Left lung (tissue), 10 donors: Measurements from ENCODE around the gene FCER2. TPM values are rescaled to one million over a fixed set of nuclear protein-coding genes. Genes with fewer than 3 reads are reported as not detected.

ENCODE experiments used
- ATAC-seq: fragments of 200-7000 bp; cut with Tn5 transposase; one replicate; pipeline ENCODE4 v1.9.1; 2020; ENCODE audit warnings: moderate library complexity
- DNase-seq, 4 donors: peaks; one replicate each; pipeline ENCODE4 v3.0.0-alpha.2; 2013 to 2020
- H3K27ac ChIP-seq, 2 donors: fragments of 200-600 bp; sonication (generic) in 1 of 2; one replicate each; pipeline versions ENCODE4 v1.5.0 to v1.8.0; 2020 to 2021
- H3K27me3 ChIP-seq, 2 donors: fragments of 200-600 bp; sonication (generic) in 1 of 2; one replicate each; pipeline versions ENCODE4 v1.5.0 to v1.8.0; 2020 to 2021
- H3K36me3 ChIP-seq, 2 donors: fragments of 200-600 bp; sonication (generic) in 1 of 2; one replicate each; pipeline versions ENCODE4 v1.5.0 to v1.8.0; 2020 to 2021
- H3K4me1 ChIP-seq, 2 donors: fragments of 200-600 bp; one replicate each; pipeline ENCODE4 v1.8.0; 2021
- H3K4me3 ChIP-seq, 2 donors: fragments of 200-600 bp; sonication (generic) in 1 of 2; one replicate each; pipeline versions ENCODE4 v1.5.0 to v1.8.0; 2020 to 2021; ENCODE audit warnings: mild to moderate bottlenecking in 1 of 2
- H3K9me3 ChIP-seq, 2 donors: fragments of 200-600 bp; sonication (generic) in 1 of 2; one replicate each; pipeline versions ENCODE4 v1.5.0 to v1.8.0; 2020 to 2021
- CTCF ChIP-seq, 2 donors: fragments of 200-600 bp; sonication (generic) in 1 of 2; IDR thresholded peaks; one replicate each; pipeline versions ENCODE4 v1.5.0 to v1.8.0; 2021; ENCODE audit warnings: antibody characterized with exemption in 2 of 2
- intact Hi-C, 2 donors: fragments of 100-400 bp; cut with DNase I; formaldehyde crosslinking; loops; one replicate each; pipeline versions ENCODE4 v1.11.2 to v1.14.2; 2022
- polyA plus RNA-seq, 6 donors: library from polyadenylated mRNA; unstranded; fragments of 120-200 nt; gene quantifications; one replicate each; pipeline ENCODE4 v1.2.1, GENCODE V29; 2013; ENCODE audit not compliant: insufficient read length in 6 of 6
- total RNA-seq, 2 donors: library from RNA; stranded (reverse); fragmentation: NEBNext Ultra II Directional; extraction: Animal tissue kit (Norgen Biotek cat#: 25700); gene quantifications; one replicate each; pipeline ENCODE4 v1.2.1, GENCODE V29; 2021
- donor health status: DM: no; HTN: yes; CAD: no.
- donor health status: DM: no; HTN: no; CAD: no.

FCER2 gene
- total and polyA plus RNA-seq, 8 donors = 0.27 to 0.73 (median 0.54) TPM

- ATAC-seq (no peak), DNase-seq (no peak)
- H3K9me3 ChIP-seq = no peaks in the 10 kb centered on the region
- H3K36me3 ChIP-seq = no peaks in the 10 kb centered on the region
- intact Hi-C loops = no loop called here
- no peak overlapping the region for H3K4me3 ChIP-seq
- TF ChIP-seq CTCF (IDR thresholded peaks at IDR 0.05) = no peak
- peaks cover 0 to 6% of the 10 kb centered on the region in 2 donors for H3K4me1 ChIP-seq
- H3K27ac ChIP-seq = no peak overlapping the region
- H3K27me3 ChIP-seq = peaks cover 0 to 52% of the 10 kb centered on the region in 2 donors
These were observed 7.4 kb downstream of the FCER2 start for GRCh38 chr19:7694499-7694898.

DNA sequence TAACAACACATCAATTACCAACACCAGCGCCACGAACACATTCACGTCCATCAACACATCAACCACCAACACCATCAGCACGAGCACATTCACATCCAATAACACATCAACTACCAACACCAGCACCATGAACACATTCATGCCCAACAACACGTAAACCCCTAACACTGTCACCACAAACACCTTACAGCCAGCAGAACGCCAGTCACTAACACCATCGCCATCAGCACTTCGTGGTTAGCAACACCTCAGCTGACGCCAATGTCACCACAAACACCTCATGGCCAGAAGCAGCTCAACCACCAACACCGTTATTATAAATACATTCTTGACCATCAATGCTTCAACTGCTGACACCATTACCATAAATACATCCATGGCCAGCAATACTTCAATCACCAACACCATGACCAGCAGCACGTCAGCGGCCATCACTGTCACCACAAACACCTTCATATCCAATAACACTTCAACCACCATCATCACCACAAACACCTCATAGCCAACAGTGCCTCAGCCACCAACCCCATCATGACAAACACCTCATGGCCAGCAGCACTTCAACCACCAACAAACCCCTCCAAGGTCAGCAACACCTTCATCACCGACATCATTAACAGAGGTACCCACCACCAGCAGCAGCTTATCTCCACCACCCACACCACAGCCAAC lies 9.4 kb downstream of the FCER2 start:
- TF ChIP-seq CTCF (IDR thresholded peaks at IDR 0.05) = no peak
- Histone ChIP-seq H3K4me1 (no peaks in the 10 kb centered on the region), H3K9me3 (no peaks in the 10 kb centered on the region), H3K36me3 (no peaks in the 10 kb centered on the region), H3K27me3 (peaks cover 0 to 40% of the 10 kb centered on the region in 2 donors), H3K4me3 (no peak overlapping the region), H3K27ac (no peak overlapping the region)
- DNase-seq (no peak), ATAC-seq (no peak)
- intact Hi-C loops = no loop called here

GRCh38 chr19:7691497-7691896 lies 10.4 kb downstream of the FCER2 start:
- intact Hi-C loops = no loop called here
- no peak for DNase-seq
- Histone ChIP-seq H3K9me3 (no peaks in the 10 kb centered on the region), H3K27ac (no peak overlapping the region), H3K4me1 (no peaks in the 10 kb centered on the region), H3K36me3 (no peaks in the 10 kb centered on the region), H3K4me3 (no peak overlapping the region), H3K27me3 (peaks cover 0 to 29% of the 10 kb centered on the region in 2 donors)
- no peak for ATAC-seq
- TF ChIP-seq CTCF (IDR thresholded peaks at IDR 0.05) = no peak

- H3K4me1 ChIP-seq = no peaks in the 10 kb centered on the region
- H3K9me3 ChIP-seq = no peaks in the 10 kb centered on the region
- TF ChIP-seq CTCF (IDR thresholded peaks at IDR 0.05) = no peak
- no peak overlapping the region for H3K4me3 ChIP-seq
- H3K36me3 ChIP-seq = no peaks in the 10 kb centered on the region
- DNase-seq (no peak), ATAC-seq (no peak)
- intact Hi-C loops = no loop called here
- H3K27ac ChIP-seq = no peak overlapping the region
- peaks cover 0 to 22% of the 10 kb centered on the region in 2 donors for H3K27me3 ChIP-seq
These were observed 11.1 kb downstream of the FCER2 start for GRCh38 chr19:7690779-7691258.

DNA sequence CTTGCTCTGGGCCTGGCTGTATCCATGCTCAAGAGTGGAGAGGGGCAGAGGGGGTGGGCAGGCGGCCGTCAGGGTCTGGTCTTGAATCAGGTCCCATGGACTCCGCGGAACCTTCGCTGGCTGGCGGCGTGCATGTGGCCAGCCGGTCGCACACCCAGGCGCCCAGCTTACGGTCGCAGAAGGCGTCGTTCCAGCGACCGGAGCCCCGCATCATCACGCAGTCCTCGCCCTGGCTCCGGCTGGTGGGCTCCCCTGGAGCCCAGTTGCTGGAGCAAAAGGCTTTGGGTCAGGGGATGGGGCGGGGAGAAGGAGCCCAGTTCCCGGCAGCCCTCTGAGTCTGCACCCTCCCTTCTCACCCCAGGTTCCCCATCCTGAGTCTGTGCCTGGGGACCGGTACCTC lies 12.8 kb downstream of the FCER2 start:
- H3K36me3 ChIP-seq = peaks cover 0 to 11% of the 10 kb centered on the region in 2 donors
- intact Hi-C loops = loop anchor here in 1 of 2 donors (10.0 kb wide), 1 partner anchor 106 kb away; no protein-coding TSS in a partner anchor
- ATAC-seq (no peak), DNase-seq (peak in 1 of 4 donors; percentile 82)
- no peak overlapping the region for H3K4me3 ChIP-seq
- no peaks in the 10 kb centered on the region for H3K4me1 ChIP-seq
- no peak for TF ChIP-seq CTCF (IDR thresholded peaks at IDR 0.05)
- no peaks in the 10 kb centered on the region for H3K9me3 ChIP-seq
- H3K27me3 ChIP-seq = peaks cover 0 to 20% of the 10 kb centered on the region in 2 donors
- H3K27ac ChIP-seq = no peak overlapping the region
